Body of pancreas (tissue), 4 donors: ENCODE measurements around the gene SHLD2.
"Not testable (repeated sequence)": the region's sequence is repeated elsewhere in the genome, so short reads cannot be mapped to it uniquely, and the experiment has no call there.

Source experiments
- CTCF ChIP-seq, 7 experiments: fragments of 450-650 bp in 4 of 7; fragments of 200-600 bp in 3 of 7; sonication (generic) in 3 of 7; IDR thresholded peaks; one replicate each; pipeline ENCODE4 v1.5.1; 2016 to 2019; ENCODE audit warnings: antibody characterized with exemption in 7 of 7
- POLR2A ChIP-seq, 3 donors: fragments of 450-650 bp; IDR thresholded peaks; one replicate each; pipeline ENCODE4 v1.6.1; 2016; ENCODE audit warnings: antibody characterized with exemption in 3 of 3, mild to moderate bottlenecking in 2 of 3

GRCh38 chr10:87172178-87172577 is 77.2 kb downstream of the SHLD2 start:
- TF ChIP-seq CTCF, POLR2A (IDR thresholded peaks at IDR 0.05): not testable (repeated sequence)
